Ascending aorta (tissue), 2 donors: Measurements from ENCODE around the gene OTUB2. TPM values are rescaled to one million over a fixed set of nuclear protein-coding genes. Genes with fewer than 3 reads are reported as not detected.

ENCODE experiments used
- DNase-seq, 2 donors: peaks; one replicate each; pipeline ENCODE4 v3.0.0-alpha.2; 2019; ENCODE audit warnings: low spot score in 2 of 2
- H3K27ac ChIP-seq, 2 donors: fragments of 200-600 bp; sonication (generic); one replicate each; pipeline ENCODE4 v1.5.1; 2016 to 2017; ENCODE audit warnings: mild to moderate bottlenecking in 1 of 2
- H3K27me3 ChIP-seq: fragments of 200-600 bp; sonication (generic); one replicate; pipeline ENCODE4 v1.5.1; 2017
- H3K36me3 ChIP-seq, 2 donors: fragments of 200-600 bp; sonication (generic); one replicate each; pipeline ENCODE4 v1.5.1; 2016
- H3K4me1 ChIP-seq, 2 donors: fragments of 200-600 bp; sonication (generic); one replicate each; pipeline ENCODE4 v1.5.1; 2016 to 2017; ENCODE audit warnings: mild to moderate bottlenecking in 1 of 2
- H3K4me3 ChIP-seq, 2 donors: fragments of 200-600 bp; sonication (generic); one replicate each; pipeline ENCODE4 v1.5.1; 2016 to 2017; ENCODE audit warnings: mild to moderate bottlenecking in 1 of 2
- H3K9me3 ChIP-seq, 2 donors: fragments of 200-600 bp; sonication (generic); one replicate each; pipeline ENCODE4 v1.5.1; 2016
- intact Hi-C: fragments of 100-400 bp; cut with DNase I; formaldehyde crosslinking; loops from one replicate; pipeline ENCODE4 v1.15.1; 2023
- total RNA-seq: library from RNA; depleted of rRNA; stranded (reverse); fragments of >200 nt; gene quantifications from one replicate; pipeline ENCODE4 v1.1.0, GENCODE V29; 2016
- TF ChIP-seq, protein P1 (sequence below), 3 experiments: fragments of 200-600 bp in 2 of 3; fragments of 450-650 bp in 1 of 3; sonication (generic) in 2 of 3; IDR thresholded peaks; one replicate each; pipeline ENCODE4 v1.5.1; 2016 to 2019; ENCODE audit warnings: antibody characterized with exemption in 3 of 3, mild to moderate bottlenecking in 1 of 3, moderate library complexity in 1 of 3

Gene OTUB2
- total RNA-seq, 1 donor from 2014 or later: 0.21 TPM

DNA sequence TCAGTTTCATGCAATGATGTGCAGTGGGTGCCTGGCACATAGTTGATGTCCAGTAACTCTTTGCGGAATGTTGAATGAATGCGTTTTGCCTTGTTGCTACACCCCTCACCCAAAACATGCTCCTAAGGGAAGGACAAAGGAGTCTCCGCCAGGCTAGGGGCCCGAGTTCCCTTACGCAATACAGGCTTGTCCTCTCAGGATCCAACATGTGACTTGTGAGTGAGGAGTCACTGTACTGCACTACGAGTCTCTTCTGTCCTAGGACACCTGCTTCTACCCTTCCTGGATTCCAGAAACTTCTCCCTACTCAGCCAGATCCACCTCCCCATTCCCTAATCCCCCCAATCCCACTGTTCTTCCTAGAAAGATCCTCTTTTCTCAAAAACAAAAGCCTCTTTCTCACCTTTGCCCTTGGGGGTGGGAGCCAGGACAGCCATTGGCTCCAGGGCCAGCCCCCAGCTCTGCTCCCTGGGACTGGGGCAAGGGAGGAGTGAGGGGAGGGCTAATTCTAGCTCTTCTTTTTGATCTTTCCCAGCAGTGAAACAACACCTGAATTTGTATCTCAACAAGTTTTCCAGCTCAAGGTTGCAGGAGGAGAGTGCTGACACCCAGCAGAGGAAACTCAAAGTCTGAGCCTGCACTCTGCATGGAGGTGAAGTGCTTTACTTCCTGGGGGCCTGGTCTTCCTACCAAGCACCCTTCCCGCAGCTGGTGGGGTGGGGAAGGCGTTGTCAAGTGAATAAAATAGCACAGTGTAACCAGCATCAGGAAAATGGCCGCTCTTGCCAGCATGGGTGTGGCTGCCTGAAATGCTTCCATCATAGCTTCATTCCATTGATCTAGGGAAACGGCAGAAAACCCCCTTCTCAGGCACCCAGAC, 3.4 kb upstream of the OTUB2 start:
- Histone ChIP-seq H3K4me1 (peaks cover 0 to 3% of the 10 kb centered on the region in 2 donors), H3K27me3 (no peaks in the 10 kb centered on the region), H3K36me3 (no peaks in the 10 kb centered on the region), H3K9me3 (no peaks in the 10 kb centered on the region), H3K27ac (no peak overlapping the region), H3K4me3 (no peak overlapping the region)
- no peak for DNase-seq
- intact Hi-C loops: loop anchor here (10.0 kb wide), 1 partner anchor 248 kb away; no protein-coding TSS in a partner anchor
- TF ChIP-seq, protein P1, sequence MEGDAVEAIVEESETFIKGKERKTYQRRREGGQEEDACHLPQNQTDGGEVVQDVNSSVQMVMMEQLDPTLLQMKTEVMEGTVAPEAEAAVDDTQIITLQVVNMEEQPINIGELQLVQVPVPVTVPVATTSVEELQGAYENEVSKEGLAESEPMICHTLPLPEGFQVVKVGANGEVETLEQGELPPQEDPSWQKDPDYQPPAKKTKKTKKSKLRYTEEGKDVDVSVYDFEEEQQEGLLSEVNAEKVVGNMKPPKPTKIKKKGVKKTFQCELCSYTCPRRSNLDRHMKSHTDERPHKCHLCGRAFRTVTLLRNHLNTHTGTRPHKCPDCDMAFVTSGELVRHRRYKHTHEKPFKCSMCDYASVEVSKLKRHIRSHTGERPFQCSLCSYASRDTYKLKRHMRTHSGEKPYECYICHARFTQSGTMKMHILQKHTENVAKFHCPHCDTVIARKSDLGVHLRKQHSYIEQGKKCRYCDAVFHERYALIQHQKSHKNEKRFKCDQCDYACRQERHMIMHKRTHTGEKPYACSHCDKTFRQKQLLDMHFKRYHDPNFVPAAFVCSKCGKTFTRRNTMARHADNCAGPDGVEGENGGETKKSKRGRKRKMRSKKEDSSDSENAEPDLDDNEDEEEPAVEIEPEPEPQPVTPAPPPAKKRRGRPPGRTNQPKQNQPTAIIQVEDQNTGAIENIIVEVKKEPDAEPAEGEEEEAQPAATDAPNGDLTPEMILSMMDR (IDR thresholded peaks at IDR 0.05): no peak

DNA sequence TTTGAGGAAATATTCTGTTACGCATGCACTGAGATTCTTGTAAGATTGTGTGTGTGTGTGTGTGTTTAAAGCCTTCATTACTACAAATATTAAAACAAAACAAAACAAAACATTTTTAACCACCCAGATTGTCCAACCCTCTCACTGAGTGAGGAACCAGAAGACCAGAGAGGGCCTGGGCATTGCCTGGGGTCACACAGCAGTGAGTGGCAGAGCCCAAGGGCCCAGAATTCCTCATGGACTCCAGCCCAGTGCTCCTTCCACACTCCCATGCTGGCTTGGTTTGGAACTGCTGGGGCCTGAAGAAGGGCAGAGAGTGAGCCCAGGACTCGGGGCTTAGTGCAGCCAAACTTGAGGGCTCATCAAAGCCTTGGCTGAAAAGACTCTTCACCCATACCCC, 1.6 kb upstream of the OTUB2 start:
- H3K4me1 ChIP-seq: peaks cover 0 to 3% of the 10 kb centered on the region in 2 donors
- no peak overlapping the region for H3K27ac ChIP-seq
- H3K9me3 ChIP-seq: no peaks in the 10 kb centered on the region
- H3K36me3 ChIP-seq: no peaks in the 10 kb centered on the region
- intact Hi-C loops: loop anchor here (10.0 kb wide), 1 partner anchor 250 kb away; no protein-coding TSS in a partner anchor
- no peak overlapping the region for H3K4me3 ChIP-seq
- TF ChIP-seq, protein P1 (IDR thresholded peaks at IDR 0.05): no peak
- no peak for DNase-seq
- no peaks in the 10 kb centered on the region for H3K27me3 ChIP-seq

DNA sequence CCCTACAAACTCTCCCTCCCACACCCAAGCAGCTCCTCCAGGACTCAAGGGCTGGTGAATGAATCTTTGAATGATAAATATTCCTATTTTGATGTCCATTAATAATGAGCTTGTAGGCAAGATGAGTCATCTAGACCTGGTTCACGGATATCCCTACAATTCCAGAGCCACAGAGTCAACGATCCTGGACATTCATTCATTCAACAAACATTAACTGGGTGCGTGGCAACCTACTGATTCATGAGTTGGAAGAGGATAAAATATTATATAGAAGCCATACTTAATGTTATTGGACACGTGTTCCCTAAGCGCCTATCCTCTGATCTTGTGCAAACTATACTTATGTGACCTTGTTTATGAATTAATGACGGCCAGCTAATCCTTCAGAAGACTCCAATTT, 420 bp upstream of the OTUB2 start:
- Histone ChIP-seq H3K4me1 (peaks cover 0 to 3% of the 10 kb centered on the region in 2 donors), H3K4me3 (peak overlapping the region; percentile 79 to 89), H3K27me3 (no peaks in the 10 kb centered on the region), H3K9me3 (no peaks in the 10 kb centered on the region), H3K27ac (no peak overlapping the region), H3K36me3 (no peaks in the 10 kb centered on the region)
- no peak for DNase-seq
- intact Hi-C loops: loop anchor here (1.0 to 10.0 kb wide), 4 partner anchors 55 to 251 kb away; partner anchors contain the start of genes IFI27L2 and PPP4R4
- TF ChIP-seq, protein P1 (IDR thresholded peaks at IDR 0.05): no peak

DNA sequence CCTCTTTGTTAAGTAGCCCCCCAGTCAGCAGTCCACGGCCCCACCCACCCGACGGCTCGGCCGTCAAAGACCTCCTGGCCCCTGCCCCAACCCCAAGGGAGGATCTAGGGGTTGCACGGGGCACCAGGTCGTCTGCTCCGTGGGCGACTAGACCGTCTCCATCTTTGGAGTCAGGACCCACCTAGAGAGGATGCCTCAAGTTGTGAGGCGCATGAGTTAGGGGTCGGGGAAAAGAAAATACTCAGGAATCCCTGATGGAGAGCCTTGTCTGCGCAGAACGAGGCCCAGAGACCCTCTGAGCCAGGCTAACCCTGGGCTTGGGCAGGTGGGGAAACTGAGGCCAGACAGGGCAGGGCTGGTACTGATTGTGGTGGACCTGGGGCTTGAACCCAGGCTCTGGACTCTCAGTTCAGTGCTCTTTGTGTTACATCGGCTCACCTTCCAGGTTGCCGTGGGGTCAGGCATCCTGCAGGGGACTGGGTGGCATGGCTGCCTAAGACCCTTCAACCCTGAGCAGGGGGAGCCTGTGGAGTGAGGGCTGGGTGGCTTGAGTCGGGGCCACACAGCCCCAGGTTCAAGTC, 839 bp downstream of the OTUB2 start:
- Histone ChIP-seq H3K27me3 (no peaks in the 10 kb centered on the region), H3K9me3 (no peaks in the 10 kb centered on the region), H3K4me1 (peaks cover 0 to 3% of the 10 kb centered on the region in 2 donors), H3K27ac (no peak overlapping the region), H3K4me3 (peak overlapping the region; percentile 79 to 89), H3K36me3 (no peaks in the 10 kb centered on the region)
- TF ChIP-seq, protein P1 (IDR thresholded peaks at IDR 0.05): no peak
- DNase-seq: no peak
- intact Hi-C loops: loop anchor here (1.0 to 10.0 kb wide), 4 partner anchors 53 to 252 kb away; partner anchors contain the start of genes IFI27L2 and PPP4R4

DNA sequence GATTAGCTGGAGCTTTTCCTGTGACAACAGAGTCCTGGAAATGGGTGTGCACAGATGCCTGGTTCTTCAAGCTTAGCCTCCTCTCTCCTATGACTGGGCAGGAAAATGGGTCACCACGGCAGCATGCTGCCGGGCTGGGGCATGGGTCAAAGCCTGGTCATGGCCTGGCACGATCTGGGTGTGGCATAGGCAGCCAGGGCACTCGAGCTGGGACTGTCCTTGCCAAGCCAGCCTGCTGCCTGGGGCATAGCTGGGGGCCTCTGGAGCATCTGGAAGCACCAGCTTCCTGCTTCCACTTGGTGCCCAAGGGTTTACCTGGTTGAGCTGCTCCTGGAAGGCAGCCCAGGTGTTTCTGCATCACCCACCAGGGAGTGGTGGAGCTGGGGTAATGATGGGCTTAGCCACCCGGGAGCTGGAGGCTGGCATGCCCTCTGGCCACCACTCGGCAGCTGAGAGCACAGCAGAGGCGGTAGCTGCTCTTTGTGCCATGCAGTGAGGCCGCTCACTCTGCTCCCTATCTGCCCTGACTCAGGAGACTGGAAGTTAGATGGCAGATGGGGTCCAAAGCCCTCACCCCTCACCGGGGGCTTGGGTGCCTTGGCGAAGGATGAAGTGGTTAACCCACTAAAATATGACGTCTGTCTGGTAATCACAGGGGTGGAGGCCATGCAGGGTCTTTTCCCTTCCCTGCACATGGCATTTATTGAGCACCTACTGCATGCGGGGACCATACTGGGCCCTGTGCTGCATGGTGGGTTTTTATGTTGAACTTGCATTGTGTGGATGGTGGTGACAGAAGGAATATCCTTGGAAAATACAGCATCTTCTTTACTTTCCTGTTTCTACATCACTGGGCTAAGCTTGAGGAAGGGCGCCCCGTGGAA, 1.7 kb downstream of the OTUB2 start:
- intact Hi-C loops: loop anchor here (2.0 to 10.0 kb wide), 3 partner anchors 101 to 253 kb away; partner anchors contain the start of genes IFI27L2 and PPP4R4
- TF ChIP-seq, protein P1 (IDR thresholded peaks at IDR 0.05): no peak
- Histone ChIP-seq H3K36me3 (no peaks in the 10 kb centered on the region), H3K4me3 (no peak overlapping the region), H3K27me3 (no peaks in the 10 kb centered on the region), H3K4me1 (peaks cover 0 to 3% of the 10 kb centered on the region in 2 donors), H3K27ac (no peak overlapping the region), H3K9me3 (no peaks in the 10 kb centered on the region)
- no peak for DNase-seq
